ENCODE data around the gene SEPTIN10.

SEPTIN10 gene

DNA sequence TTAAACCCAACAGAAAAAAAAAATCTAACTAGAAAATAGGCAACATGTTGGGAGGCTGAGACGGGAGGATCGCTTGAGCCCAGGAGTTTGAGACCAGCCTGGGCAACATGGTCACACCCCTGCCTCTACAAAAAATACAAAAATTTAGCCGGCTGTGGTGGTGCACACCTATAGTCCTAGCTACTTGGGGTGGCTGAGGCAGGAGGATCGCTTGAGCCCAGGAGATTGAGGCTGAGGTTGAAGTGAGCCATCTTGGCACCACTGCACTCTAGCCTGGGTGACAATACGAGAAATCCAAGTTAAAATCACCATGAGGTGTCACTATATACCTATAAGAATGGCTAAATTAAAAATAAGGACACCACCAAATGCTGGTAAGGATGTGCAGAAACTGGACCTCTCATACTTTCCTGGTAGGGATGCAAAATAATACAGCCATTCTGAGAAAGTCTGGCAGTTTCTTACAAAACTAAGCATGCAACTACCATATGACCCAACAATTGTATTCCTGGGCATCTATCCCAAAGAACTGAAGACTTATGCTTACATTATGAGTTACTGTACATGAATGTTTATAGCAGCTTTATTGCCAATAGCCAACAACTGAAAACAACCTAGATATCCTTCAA lies 2.2 kb downstream of the SEPTIN10 start:
- Histone ChIP-seq H3K27ac (peak overlapping the region; percentile 88), H3K4me3 (ENCODE audit: low read depth, low read length) (peak overlapping the region; percentile 81), H3K36me3 (replicated peaks) (no peaks in the 10 kb centered on the region), H3K27me3 (replicated peaks) (no peaks in the 10 kb centered on the region)
- in situ Hi-C loops (cut with HindIII; ENCODE audit: low pct_ligation_motif_present, low sequenced_read_pairs), result no loop called here
- TF ChIP-seq, protein P1, sequence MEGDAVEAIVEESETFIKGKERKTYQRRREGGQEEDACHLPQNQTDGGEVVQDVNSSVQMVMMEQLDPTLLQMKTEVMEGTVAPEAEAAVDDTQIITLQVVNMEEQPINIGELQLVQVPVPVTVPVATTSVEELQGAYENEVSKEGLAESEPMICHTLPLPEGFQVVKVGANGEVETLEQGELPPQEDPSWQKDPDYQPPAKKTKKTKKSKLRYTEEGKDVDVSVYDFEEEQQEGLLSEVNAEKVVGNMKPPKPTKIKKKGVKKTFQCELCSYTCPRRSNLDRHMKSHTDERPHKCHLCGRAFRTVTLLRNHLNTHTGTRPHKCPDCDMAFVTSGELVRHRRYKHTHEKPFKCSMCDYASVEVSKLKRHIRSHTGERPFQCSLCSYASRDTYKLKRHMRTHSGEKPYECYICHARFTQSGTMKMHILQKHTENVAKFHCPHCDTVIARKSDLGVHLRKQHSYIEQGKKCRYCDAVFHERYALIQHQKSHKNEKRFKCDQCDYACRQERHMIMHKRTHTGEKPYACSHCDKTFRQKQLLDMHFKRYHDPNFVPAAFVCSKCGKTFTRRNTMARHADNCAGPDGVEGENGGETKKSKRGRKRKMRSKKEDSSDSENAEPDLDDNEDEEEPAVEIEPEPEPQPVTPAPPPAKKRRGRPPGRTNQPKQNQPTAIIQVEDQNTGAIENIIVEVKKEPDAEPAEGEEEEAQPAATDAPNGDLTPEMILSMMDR (IDR thresholded peaks at IDR 0.05; ENCODE audit: low read depth, low read length, missing control alignments), result no peak
- DNase-seq, result peak; percentile 28

DNA sequence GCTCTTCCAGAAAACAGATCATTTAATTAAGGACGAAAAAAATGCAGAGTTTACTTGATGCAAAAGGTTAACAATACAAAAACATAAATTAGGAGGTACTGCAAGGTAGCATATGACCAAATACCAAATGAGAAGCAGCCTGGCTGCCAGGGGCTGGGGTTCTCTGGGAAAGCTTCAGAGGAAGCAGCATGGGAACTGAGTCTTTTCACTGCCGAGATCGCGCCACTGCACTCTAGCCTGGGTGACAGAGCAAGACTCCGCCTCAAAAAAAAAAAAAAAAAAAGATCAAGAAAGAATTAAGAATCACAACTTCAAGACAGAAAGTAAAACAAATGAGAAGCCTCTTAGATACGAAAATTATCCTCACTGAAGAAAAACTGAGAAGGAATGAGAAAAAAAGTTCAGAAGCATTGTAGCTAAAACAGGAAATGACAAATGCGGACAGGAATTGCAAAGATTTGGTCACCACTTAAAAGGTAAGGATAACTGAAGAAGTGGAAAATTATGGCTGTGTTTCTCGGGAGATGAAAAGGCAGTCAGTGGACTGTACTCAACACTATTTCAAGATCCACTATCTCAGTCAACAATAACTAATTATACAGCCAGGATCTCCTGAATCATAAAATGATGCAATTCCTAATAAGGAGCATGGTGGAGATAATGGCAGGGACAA lies 4.3 kb downstream of the SEPTIN10 start:
- peak overlapping the region; percentile 76 for H3K27ac ChIP-seq
- TF ChIP-seq, protein P1 (IDR thresholded peaks at IDR 0.05; ENCODE audit: low read depth, low read length, missing control alignments), result no peak
- no peaks in the 10 kb centered on the region for H3K36me3 ChIP-seq (replicated peaks)
- no peaks in the 10 kb centered on the region for H3K27me3 ChIP-seq (replicated peaks)
- DNase-seq, result peak; percentile 31
- in situ Hi-C loops (cut with HindIII; ENCODE audit: low pct_ligation_motif_present, low sequenced_read_pairs), result no loop called here
- H3K4me3 ChIP-seq (ENCODE audit: low read depth, low read length), result peak overlapping the region; percentile 37

DNA sequence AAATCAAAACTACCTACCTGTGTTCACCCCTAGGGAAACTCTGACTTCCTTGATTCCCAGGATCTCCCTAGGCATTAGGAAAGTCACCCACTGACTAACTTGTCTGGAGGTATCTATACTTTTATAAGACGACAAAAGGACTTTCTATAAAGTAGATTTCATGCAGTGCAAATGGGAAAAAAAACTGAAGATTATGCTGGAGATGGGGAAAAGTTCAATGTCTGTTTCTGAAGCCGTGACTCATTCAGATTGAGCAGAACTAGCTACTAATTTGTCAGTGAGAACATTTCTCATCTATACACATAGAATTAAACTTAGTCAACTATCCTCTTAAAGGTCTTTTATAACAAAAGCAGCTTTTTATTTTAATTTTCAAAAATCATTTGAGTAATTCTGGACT lies 6.0 kb downstream of the SEPTIN10 start:
- in situ Hi-C loops (cut with HindIII; ENCODE audit: low pct_ligation_motif_present, low sequenced_read_pairs), result no loop called here
- no peaks in the 10 kb centered on the region for H3K27me3 ChIP-seq (replicated peaks)

DNA sequence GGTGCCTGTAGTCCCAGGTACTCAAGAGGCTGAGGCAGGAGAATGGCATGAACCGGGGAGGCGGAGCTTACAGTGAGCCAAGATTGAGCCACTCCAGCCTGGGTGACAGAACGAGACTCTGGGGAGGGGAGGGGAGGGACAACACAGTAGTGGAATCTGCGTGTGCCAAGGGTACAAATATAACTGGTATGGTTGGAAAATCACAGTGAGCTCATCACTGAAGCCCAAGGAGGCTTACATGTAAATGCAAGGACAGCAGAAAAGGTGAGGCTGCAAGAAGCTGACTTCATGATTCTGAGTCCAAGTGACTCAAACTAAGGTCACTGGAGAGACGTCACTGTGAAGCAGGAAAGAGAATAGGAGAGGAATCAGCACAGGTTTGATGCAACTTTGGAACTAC lies 9.2 kb downstream of the SEPTIN10 start:
- TF ChIP-seq, protein P1 (IDR thresholded peaks at IDR 0.05; ENCODE audit: low read depth, low read length, missing control alignments), result no peak
- peak; percentile 59 for DNase-seq
- no peak overlapping the region for H3K4me3 ChIP-seq (ENCODE audit: low read depth, low read length)
- H3K27ac ChIP-seq, result peak overlapping the region; percentile 22
- in situ Hi-C loops (cut with HindIII; ENCODE audit: low pct_ligation_motif_present, low sequenced_read_pairs), result no loop called here
- no peaks in the 10 kb centered on the region for H3K36me3 ChIP-seq (replicated peaks)
- no peaks in the 10 kb centered on the region for H3K27me3 ChIP-seq (replicated peaks)

More for the DNA sequence above, 6.0 kb downstream of the SEPTIN10 start:
- no peak for DNase-seq
- Histone ChIP-seq H3K4me3 (ENCODE audit: low read depth, low read length) (no peak overlapping the region), H3K27ac (peak overlapping the region; percentile 21), H3K36me3 (replicated peaks) (no peaks in the 10 kb centered on the region)
- TF ChIP-seq, protein P1 (IDR thresholded peaks at IDR 0.05; ENCODE audit: low read depth, low read length, missing control alignments), result no peak

DNA sequence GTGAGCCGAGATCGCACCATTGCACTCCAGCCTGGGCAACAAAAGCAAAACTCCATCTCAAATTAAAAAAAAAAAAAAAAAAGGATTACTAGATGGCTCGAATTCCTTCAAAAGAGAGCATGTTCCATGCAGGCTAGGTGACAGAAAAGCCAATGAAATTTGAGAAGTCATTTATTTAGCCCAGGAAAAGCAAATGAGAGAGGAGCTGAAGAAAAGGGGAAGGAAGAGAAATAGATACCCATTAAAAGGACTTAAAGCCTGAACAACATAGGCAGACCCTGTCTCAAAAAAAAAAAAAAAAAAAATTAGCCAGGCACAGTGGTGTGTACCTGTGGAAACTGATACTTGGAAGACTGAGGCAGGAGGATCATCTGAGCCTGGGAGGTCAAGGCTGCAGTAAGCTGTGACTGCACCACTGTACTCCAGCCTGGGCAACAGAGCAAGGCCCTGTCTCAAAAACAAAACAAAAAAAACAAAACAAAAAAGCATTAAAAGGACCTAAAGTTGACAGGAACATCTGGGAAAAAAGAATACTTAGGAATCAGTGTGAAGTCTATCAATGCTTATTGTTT lies 11.1 kb downstream of the SEPTIN10 start:
- no peak for DNase-seq
- in situ Hi-C loops (cut with HindIII; ENCODE audit: low pct_ligation_motif_present, low sequenced_read_pairs), result no loop called here
- TF ChIP-seq, protein P1 (IDR thresholded peaks at IDR 0.05; ENCODE audit: low read depth, low read length, missing control alignments), result no peak
- H3K27me3 ChIP-seq (replicated peaks), result no peaks in the 10 kb centered on the region
- no peak overlapping the region for H3K4me3 ChIP-seq (ENCODE audit: low read depth, low read length)
- H3K36me3 ChIP-seq (replicated peaks), result no peaks in the 10 kb centered on the region
- no peak overlapping the region for H3K27ac ChIP-seq
